ENCODE results near the gene ANKRD39. TPM values are rescaled to one million over a fixed set of nuclear protein-coding genes. Genes with fewer than 3 reads are reported as not detected.
"Not testable (repeated sequence)": the region's sequence is repeated elsewhere in the genome, so short reads cannot be mapped to it uniquely, and the experiment has no call there.

The ANKRD39 gene
- total RNA-seq, 6 experiments from 2014 or later, result 6.0 to 16.3 (median 9.7) TPM

DNA sequence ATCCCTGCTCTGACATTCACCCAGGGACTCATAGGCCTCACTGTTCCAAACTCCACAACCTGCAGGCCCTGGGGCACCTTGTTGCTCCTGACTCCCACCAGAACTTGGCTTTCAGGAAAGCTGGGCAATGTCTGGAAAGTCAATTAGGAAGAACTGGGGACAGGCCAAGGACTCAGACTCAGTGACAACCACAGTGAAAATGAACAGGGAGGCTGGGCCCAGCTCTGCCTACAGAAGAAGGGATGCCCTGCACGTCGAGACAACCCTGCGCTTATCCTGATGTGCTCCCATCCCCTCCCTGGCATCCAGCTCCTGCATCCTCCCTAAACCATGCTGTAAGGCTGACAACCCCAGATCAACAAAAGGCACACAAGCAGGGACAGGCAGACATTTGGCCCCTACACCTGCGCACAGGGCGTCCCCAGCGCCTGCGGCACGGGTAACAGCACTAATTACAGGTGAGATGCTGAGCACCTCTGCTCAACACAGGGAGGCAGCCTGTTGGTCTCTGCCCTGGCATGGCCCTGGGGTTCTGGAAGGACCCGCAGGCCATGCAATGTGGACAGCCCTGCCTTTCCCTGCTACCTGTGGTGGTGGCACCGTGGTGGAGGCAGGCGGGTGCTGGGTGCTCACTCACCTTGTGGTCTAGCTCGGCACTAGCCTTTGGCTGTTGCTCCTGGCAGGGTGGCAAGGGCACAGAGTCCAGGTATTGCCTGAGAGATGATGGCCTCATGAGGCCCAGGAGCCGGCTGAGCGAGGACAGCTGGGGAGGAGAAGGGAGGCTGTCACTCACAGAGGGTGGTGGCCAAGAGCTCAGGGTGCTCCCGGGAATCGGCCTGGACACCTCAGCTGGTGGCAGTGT is 35.7 kb upstream of the ANKRD39 start:
- no peaks in the 10 kb centered on the region for H3K9me3 ChIP-seq
- ATAC-seq (peak in 1 of 4 donors; percentile 28), DNase-seq (no peak)
- intact Hi-C loops (cut with DNase I), result no loop called here
- H3K36me3 ChIP-seq, result no peaks in the 10 kb centered on the region
- H3K27ac ChIP-seq, result no peak overlapping the region
- H3K4me1 ChIP-seq, result no peaks in the 10 kb centered on the region
- 90% methylated on average over 2 of the region's 16 CpGs for WGBS (ENCODE audit: insufficient coverage, low coverage, low lambda C conversion rate, missing lambda C conversion rate)
- TF ChIP-seq, protein P1, sequence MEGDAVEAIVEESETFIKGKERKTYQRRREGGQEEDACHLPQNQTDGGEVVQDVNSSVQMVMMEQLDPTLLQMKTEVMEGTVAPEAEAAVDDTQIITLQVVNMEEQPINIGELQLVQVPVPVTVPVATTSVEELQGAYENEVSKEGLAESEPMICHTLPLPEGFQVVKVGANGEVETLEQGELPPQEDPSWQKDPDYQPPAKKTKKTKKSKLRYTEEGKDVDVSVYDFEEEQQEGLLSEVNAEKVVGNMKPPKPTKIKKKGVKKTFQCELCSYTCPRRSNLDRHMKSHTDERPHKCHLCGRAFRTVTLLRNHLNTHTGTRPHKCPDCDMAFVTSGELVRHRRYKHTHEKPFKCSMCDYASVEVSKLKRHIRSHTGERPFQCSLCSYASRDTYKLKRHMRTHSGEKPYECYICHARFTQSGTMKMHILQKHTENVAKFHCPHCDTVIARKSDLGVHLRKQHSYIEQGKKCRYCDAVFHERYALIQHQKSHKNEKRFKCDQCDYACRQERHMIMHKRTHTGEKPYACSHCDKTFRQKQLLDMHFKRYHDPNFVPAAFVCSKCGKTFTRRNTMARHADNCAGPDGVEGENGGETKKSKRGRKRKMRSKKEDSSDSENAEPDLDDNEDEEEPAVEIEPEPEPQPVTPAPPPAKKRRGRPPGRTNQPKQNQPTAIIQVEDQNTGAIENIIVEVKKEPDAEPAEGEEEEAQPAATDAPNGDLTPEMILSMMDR (IDR thresholded peaks at IDR 0.05), result no peak
- no peak for TF ChIP-seq POLR2A (IDR thresholded peaks at IDR 0.05)
- no peak overlapping the region for H3K4me3 ChIP-seq
- H3K27me3 ChIP-seq, result no peaks in the 10 kb centered on the region

DNA sequence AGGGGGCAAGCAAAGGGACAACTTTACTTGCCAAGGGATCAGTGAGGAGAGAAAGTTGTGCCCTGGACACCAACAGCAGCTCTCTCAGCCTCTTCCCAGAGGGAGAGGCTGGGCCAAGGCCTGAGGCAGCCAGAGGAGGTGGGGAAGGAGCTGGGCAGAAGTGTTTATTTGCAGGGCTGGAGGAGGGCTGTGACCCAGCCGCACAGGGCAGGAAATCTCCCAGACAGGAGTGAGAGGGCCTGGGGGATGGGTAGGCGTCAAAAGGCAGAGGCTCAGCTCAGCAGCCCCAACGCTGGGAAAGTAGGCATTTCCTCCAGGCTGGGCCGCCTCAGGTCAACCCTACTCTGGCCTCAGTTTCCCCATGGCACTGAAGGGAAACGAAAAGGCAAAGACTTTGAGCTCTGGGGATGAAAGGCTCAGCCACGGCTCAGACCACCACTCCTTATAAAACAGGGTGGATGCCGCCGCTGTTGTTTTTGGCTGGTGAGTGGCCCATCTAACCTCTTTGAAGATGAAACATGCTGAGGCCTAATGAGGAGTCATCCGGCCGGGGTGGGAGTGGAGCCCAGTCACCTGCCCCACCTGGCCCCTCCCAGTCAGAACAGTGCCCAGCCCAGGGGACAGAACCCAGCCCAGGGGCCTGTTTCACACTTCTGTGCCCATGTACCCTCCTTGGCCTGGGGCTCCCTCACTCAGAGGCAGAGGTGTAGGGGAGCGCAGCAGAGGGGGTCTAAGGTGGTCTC is 33.9 kb upstream of the ANKRD39 start:
- H3K4me1 ChIP-seq, result no peaks in the 10 kb centered on the region
- no peak overlapping the region for H3K4me3 ChIP-seq
- H3K27ac ChIP-seq, result no peak overlapping the region
- ATAC-seq, result peak; percentile 58 to 71 (median 65)
- no peaks in the 10 kb centered on the region for H3K27me3 ChIP-seq
- WGBS (ENCODE audit: insufficient coverage, low coverage, low lambda C conversion rate, missing lambda C conversion rate), result 54% methylated on average over 3 of the region's 11 CpGs
- TF ChIP-seq, protein P1 (IDR thresholded peaks at IDR 0.05), result no peak
- TF ChIP-seq POLR2A (IDR thresholded peaks at IDR 0.05), result no peak
- H3K36me3 ChIP-seq, result no peaks in the 10 kb centered on the region
- intact Hi-C loops (cut with DNase I), result no loop called here
- no peak for DNase-seq
- no peaks in the 10 kb centered on the region for H3K9me3 ChIP-seq

DNA sequence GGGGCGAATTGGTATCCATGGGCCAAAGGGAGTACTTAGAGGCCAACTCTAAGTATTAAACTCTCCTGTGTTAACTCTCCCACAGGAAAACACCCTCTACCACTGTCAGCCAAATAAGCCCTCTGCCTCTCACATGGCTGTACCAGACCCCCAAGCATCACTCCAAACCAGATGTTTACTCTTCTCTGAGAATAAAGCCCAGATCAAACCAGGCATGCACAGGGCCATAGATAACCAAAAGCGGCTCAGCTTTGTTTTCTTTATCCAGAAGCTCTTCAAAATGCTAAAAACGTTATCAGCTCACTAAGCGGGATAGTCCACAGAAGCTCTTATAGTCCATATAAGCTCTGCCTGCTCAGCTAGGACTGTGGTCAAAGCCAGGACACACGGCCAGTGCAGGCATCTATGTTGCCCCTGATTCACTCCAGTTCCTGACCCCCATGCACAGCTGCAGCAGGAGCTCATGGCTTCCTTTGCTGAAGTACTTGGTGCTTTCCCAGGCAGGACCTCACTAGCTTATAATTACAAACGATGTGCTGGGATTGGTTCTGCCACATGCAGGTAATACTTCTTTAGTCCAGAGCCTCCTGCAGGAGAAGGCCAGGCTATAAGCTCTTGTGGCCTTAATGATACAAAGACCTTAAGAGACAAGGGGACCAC is 33.0 kb upstream of the ANKRD39 start:
- Histone ChIP-seq H3K27ac (no peak overlapping the region), H3K27me3 (no peaks in the 10 kb centered on the region), H3K4me3 (no peak overlapping the region), H3K36me3 (no peaks in the 10 kb centered on the region), H3K9me3 (no peaks in the 10 kb centered on the region), H3K4me1 (no peaks in the 10 kb centered on the region)
- DNase-seq (no peak), ATAC-seq (no peak)
- TF ChIP-seq, protein P1 (IDR thresholded peaks at IDR 0.05), result no peak
- TF ChIP-seq POLR2A (IDR thresholded peaks at IDR 0.05), result no peak
- intact Hi-C loops (cut with DNase I), result no loop called here
- WGBS (ENCODE audit: insufficient coverage, low coverage, low lambda C conversion rate, missing lambda C conversion rate), result 58% methylated on average over 6 of the region's 6 CpGs

DNA sequence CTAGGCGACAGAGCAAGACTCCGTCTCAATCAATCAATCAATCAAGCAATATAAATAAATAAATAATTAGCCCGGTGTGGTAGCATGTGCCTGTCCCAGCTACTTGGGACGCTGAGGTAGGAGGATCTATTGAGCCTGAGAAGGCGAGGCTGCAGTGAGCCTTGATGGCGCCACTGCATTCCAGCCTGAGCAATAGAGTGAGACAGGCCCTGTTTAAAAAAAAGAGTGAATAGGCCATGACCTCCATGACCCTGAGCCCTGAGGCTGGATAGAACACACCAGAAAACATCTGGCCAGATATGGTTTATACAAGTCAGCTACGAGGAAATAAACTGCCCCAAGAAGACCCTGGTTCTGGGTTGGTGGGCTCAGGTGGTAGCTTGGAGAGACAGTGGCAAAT is 32.4 kb upstream of the ANKRD39 start:
- H3K27me3 ChIP-seq, result no peaks in the 10 kb centered on the region
- no peaks in the 10 kb centered on the region for H3K9me3 ChIP-seq
- no peak for ATAC-seq
- no peak overlapping the region for H3K4me3 ChIP-seq
- intact Hi-C loops (cut with DNase I), result no loop called here
- no peak overlapping the region for H3K27ac ChIP-seq
- DNase-seq, result no peak
- WGBS (ENCODE audit: insufficient coverage, low coverage, low lambda C conversion rate, missing lambda C conversion rate), result 78% methylated on average over 5 of the region's 7 CpGs
- H3K4me1 ChIP-seq, result no peaks in the 10 kb centered on the region
- TF ChIP-seq, protein P1 (IDR thresholded peaks at IDR 0.05), result no peak
- H3K36me3 ChIP-seq, result no peaks in the 10 kb centered on the region

DNA sequence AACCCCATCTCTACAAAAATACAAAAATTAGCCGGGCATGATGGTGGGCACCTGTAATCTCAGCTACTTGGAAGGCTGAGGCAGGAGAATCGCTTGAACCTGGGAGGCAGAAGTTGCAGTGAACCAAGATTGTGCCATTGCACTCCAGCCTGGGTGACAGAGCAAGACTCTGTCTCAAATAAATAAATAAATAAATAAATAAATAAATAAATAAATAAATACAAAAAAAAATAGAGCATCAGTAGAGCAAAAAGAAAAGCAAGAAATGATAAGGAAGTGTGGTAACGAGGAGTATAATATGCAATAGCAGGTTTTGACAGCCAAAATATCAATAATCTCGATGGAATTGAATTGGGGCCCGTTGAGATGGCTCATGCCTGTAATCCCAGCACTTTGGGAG is 31.7 kb upstream of the ANKRD39 start:
- H3K27ac ChIP-seq; intact Hi-C loops (cut with DNase I); DNase-seq; H3K36me3 ChIP-seq; H3K4me1 ChIP-seq; H3K4me3 ChIP-seq; H3K9me3 ChIP-seq; ATAC-seq; H3K27me3 ChIP-seq: not testable (repeated sequence)
- 96% methylated on average over 5 of the region's 5 CpGs for WGBS (ENCODE audit: insufficient coverage, low coverage, low lambda C conversion rate, missing lambda C conversion rate)

All from right lobe of liver (tissue), 6 donors.